Choroid plexus epithelial cell (primary cell): ENCODE measurements around the gene RRBP1.

Experiments
- DNase-seq: peaks from one replicate; pipeline ENCODE4 v3.0.0-alpha.2; 2010; ENCODE audit warnings: low read depth
- H3K4me3 ChIP-seq: 2 replicates; pipeline ENCODE4 v1.5.1; 2011; ENCODE audit warnings: low read depth, mild to moderate bottlenecking, control low read depth, low read length, moderate library complexity
- CTCF ChIP-seq: conservative IDR thresholded peaks from 2 replicates; pipeline ENCODE4 v1.5.1; 2011; ENCODE audit warnings: low read depth, mild to moderate bottlenecking, control low read depth, inconsistent platforms, low read length, moderate library complexity

Gene RRBP1

DNA sequence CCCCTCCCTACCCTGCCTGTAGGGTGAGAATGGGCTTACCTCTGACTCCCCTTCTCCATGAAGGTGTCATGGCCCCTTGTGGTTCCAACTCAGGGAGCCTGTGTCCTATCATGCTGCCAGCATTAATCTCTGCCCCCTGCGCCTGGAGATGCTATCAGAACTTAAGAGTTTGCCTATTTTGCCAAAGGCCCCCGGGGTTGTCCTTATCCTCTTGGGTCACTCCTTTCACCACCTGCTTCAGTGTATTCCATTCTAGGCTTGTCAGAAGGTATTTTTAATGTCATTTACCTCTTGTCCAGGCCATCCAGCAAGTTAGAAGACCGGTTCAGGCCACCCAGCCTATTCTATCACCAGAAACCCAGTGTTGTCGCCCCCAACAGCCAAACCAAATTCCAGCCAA lies 10.5 kb downstream of the RRBP1 start:
- TF ChIP-seq CTCF, result no peak
- no peak overlapping the region for H3K4me3 ChIP-seq
- no peak for DNase-seq

- DNase-seq, result no peak
- no peak for TF ChIP-seq CTCF
- H3K4me3 ChIP-seq, result no peak overlapping the region
Observed at GRCh38 chr20:17671011-17671410, 11.0 kb downstream of the RRBP1 start.

- H3K4me3 ChIP-seq, result no peak overlapping the region
- no peak for TF ChIP-seq CTCF
- DNase-seq, result no peak
Observed at GRCh38 chr20:17669306-17669931, 12.6 kb downstream of the RRBP1 start.

GRCh38 chr20:17668432-17668831 lies 13.6 kb downstream of the RRBP1 start:
- H3K4me3 ChIP-seq, result no peak overlapping the region
- DNase-seq, result no peak
- no peak for TF ChIP-seq CTCF

DNA sequence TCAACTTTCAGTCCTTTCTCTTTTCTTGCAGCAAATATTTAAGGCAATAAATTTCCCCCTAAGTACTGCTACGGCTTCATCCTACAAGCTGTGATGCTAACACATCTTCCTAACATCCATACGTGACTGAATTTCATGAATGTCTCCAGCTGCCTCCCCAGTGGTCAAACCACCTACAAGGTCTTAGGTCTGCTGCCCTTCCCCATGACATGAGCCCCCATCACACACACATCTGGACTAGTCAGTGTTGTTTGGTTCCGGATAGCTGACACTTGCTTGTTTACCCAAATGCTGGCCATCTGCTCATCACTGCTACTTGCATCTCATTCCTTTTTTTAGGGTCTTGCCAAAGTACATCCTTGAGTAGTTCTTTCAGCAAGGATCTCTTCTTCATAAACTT lies 14.6 kb downstream of the RRBP1 start:
- TF ChIP-seq CTCF, result no peak
- no peak overlapping the region for H3K4me3 ChIP-seq
- DNase-seq, result no peak

DNA sequence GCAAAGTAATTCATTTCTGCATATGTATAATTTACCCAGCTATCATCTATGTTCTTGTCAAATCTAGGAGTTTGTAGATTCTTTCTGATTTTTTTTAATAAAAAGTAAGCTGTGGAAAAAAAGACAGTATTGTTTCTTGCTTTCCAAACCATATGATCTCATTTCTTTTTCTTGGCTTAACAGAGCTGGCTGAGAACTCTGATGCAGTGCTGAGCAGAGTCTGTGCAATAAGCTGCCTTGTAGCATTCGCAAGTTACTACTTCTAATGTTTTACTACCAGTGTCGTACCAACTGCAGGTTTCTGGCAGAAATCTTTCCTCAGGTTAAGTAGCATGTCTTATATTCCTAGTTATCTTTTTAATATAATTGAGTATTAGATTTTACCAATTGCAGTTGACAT lies 15.6 kb downstream of the RRBP1 start:
- peak; percentile 70 for DNase-seq
- no peak overlapping the region for H3K4me3 ChIP-seq
- TF ChIP-seq CTCF, result no peak

DNA sequence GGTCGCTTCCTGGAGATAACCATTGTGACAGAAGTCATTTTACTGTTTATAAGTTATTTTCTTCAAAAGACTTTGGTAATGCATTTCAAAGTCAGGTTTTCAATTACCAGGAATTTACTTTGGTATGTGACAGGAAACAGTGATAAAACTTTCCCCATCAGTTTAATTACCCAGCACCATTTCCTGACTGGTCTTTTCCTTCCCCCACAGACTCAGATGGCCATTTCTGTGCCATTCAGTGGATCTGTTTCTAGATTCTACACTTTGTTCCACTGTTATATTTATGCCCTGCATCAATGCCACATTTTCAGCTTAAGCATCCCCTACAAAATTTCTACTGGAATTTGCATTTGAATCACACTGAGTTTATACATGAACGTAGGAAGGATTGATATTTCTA lies 16.3 kb downstream of the RRBP1 start:
- no peak for TF ChIP-seq CTCF
- no peak for DNase-seq
- H3K4me3 ChIP-seq, result no peak overlapping the region
